Esophagus (tissue), 2 donors: ENCODE data around the gene PAM16. TPM values are rescaled to one million over a fixed set of nuclear protein-coding genes. Genes with fewer than 3 reads are reported as not detected.

Experiments
- H3K27ac ChIP-seq, 2 donors: one replicate each; pipeline ENCODE4 v1.5.1; 2013; ENCODE audit warnings: low read depth in 2 of 2, mild to moderate bottlenecking in 2 of 2, inconsistent platforms in 1 of 2, low read length in 1 of 2, moderate library complexity in 1 of 2
- H3K27me3 ChIP-seq, 2 donors: one replicate each; pipeline ENCODE4 v1.6.1; 2013; ENCODE audit warnings: low read length in 2 of 2, control low read depth in 1 of 2, mild to moderate bottlenecking in 1 of 2; ENCODE audit not compliant: insufficient read depth in 2 of 2, control insufficient read depth in 1 of 2
- H3K36me3 ChIP-seq, 2 donors: one replicate each; pipeline ENCODE4 v1.6.1; 2013; ENCODE audit warnings: low read length in 1 of 2; ENCODE audit not compliant: control insufficient read depth in 2 of 2, insufficient read depth in 2 of 2
- H3K4me1 ChIP-seq, 2 donors: one replicate each; pipeline ENCODE4 v1.6.1; 2013; ENCODE audit warnings: low read length in 1 of 2; ENCODE audit not compliant: control insufficient read depth in 2 of 2, insufficient read depth in 2 of 2
- H3K4me3 ChIP-seq, 2 donors: one replicate each; pipeline ENCODE4 v1.5.1; 2013; ENCODE audit warnings: low read length in 2 of 2, mild to moderate bottlenecking in 2 of 2, low read depth in 1 of 2, moderate library complexity in 1 of 2
- H3K9me3 ChIP-seq, 2 donors: one replicate each; pipeline ENCODE4 v1.6.1; 2013; ENCODE audit warnings: mild to moderate bottlenecking in 2 of 2, low read depth in 1 of 2, low read length in 1 of 2, moderate library complexity in 1 of 2; ENCODE audit not compliant: control insufficient read depth in 2 of 2, insufficient read depth in 1 of 2
- WGBS, 2 donors: extraction: QIAGEN DNeasy Blood & Tissue Kit; methylation state at CpG; one replicate each; pipeline ENCODE4 v1.1.7; 2013; 5-methylcytosine and 5-hydroxymethylcytosine counted together
- polyA plus RNA-seq, 2 donors: library from polyadenylated mRNA; stranded (reverse); fragments of 200-250 nt; gene quantifications; one replicate each; pipeline ENCODE4 v1.2.3, GENCODE V29; 2013
- donor health status: healthy with polysubstance abuse.
- donor health status: Bipolar disorder and iron deficiency.

The PAM16 gene
- polyA plus RNA-seq, 2 donors = 48.2 to 86.1 TPM

- no peak overlapping the region for H3K4me3 ChIP-seq
- 88 to 89% methylated on average over 18 of the region's 18 CpGs for WGBS, 2 donors
- no peak overlapping the region for H3K27ac ChIP-seq
- H3K4me1 ChIP-seq = peaks cover 3 to 14% of the 10 kb centered on the region in 2 donors
- H3K9me3 ChIP-seq = no peaks in the 10 kb centered on the region
- peaks cover 0 to 16% of the 10 kb centered on the region in 2 donors for H3K36me3 ChIP-seq
- no peaks in the 10 kb centered on the region for H3K27me3 ChIP-seq
Measured at GRCh38 chr16:4390266-4391260, 39.4 kb upstream of the PAM16 start.

DNA sequence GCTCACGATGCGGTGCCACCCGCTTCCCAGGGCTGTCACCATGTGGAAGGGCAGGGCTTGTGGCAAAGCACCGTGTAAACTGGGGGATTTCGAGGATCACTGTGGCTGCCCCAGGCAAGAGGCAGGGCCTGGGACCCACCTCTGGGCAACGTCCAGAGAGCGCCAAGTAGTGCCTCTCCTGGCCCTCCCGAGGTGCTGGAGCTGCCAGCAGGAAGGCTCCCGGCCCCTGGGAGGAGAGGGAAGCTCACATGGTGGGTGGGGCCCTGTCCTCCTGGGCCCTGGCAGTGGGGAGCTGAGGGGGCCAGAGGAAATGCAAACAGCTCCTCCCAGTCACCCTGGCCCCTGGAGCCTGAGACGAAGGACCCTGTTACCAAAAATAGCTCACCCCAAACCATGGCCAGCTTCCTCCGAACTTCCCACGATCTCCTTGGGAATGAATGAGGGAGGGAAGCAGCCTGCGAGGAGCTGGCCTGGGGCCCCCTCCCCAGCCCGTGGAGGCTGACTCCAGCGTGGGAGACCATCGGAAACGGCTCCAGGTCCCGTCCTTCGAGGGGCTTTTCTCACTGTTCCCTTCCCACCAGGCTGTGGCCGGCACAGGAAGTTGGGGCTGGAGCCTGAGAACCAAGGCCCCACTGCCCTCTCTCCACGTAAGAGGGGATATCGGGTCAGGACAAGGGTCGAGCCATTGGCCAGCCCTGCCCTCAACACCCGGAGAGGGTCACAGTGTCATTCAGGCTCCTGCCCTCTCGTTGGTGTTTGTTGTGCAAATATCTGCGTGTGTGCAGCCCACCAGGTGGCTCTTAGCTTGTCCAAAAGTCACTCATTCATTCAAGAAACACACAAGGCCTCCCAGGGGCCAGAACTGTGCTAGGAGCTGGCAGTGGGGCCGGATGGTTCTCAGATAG is 38.2 kb upstream of the PAM16 start:
- no peaks in the 10 kb centered on the region for H3K27me3 ChIP-seq
- WGBS, 2 donors = 74 to 76% methylated on average over 24 to 27 of the region's 27 CpGs
- H3K4me1 ChIP-seq = peaks cover 3 to 15% of the 10 kb centered on the region in 2 donors
- no peak overlapping the region for H3K27ac ChIP-seq
- peaks cover 0 to 17% of the 10 kb centered on the region in 2 donors for H3K36me3 ChIP-seq
- no peaks in the 10 kb centered on the region for H3K9me3 ChIP-seq
- H3K4me3 ChIP-seq = no peak overlapping the region

GRCh38 chr16:4388271-4389021 is 37.3 kb upstream of the PAM16 start:
- 82 to 84% methylated on average over 19 of the region's 19 CpGs for WGBS, 2 donors
- Histone ChIP-seq H3K4me3 (no peak overlapping the region), H3K27me3 (no peaks in the 10 kb centered on the region), H3K27ac (peak overlapping the region; percentile 22 to 33), H3K4me1 (peaks cover 3 to 17% of the 10 kb centered on the region in 2 donors), H3K9me3 (no peaks in the 10 kb centered on the region), H3K36me3 (peaks cover 0 to 25% of the 10 kb centered on the region in 2 donors)

GRCh38 chr16:4387781-4388180 is 36.7 kb upstream of the PAM16 start:
- Histone ChIP-seq H3K36me3 (peaks cover 3 to 30% of the 10 kb centered on the region in 2 donors), H3K4me1 (peaks cover 3 to 12% of the 10 kb centered on the region in 2 donors), H3K9me3 (no peaks in the 10 kb centered on the region), H3K27me3 (no peaks in the 10 kb centered on the region), H3K4me3 (no peak overlapping the region), H3K27ac (no peak overlapping the region)
- 93 to 95% methylated on average over 20 of the region's 20 CpGs for WGBS, 2 donors

DNA sequence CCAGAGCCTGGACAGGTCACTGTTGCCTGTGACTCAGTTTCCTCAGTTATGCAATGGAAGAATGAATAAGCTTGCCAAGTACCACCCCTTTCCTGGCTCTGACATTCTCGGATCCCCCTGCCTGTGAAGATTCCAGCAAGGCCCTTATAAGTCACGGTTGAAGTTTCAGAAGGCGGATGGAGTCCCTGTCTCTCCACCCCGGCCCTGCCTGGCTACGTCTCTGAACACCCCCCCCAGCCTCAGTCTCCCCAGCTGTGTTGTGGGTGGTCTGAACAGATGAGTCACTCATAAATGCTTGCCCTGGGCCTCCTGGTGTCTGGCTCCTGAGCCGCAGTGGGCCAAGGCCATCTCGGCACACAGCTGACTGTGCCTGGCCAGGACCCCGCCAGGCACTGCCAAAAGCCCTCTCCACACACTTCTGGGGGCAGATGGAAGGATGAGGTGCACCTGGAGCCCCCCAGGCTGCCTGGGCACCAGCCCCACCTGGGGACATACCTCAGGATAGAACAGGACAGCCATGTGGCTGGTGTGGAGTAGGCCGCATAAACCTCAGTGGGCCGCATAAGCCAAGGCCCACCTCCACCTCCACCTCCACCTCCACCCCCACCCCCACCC is 35.9 kb upstream of the PAM16 start:
- no peak overlapping the region for H3K4me3 ChIP-seq
- peaks cover 7 to 37% of the 10 kb centered on the region in 2 donors for H3K36me3 ChIP-seq
- no peak overlapping the region for H3K27ac ChIP-seq
- H3K27me3 ChIP-seq = no peaks in the 10 kb centered on the region
- H3K9me3 ChIP-seq = no peaks in the 10 kb centered on the region
- whole genome bisulfite sequencing, 2 donors = 77 to 81% methylated on average over 8 to 10 of the region's 10 CpGs
- peaks cover 3 to 6% of the 10 kb centered on the region in 2 donors for H3K4me1 ChIP-seq

GRCh38 chr16:4386451-4386805 is 35.3 kb upstream of the PAM16 start:
- peak overlapping the region in 1 of 2 donors; percentile 39 for H3K27ac ChIP-seq
- 67 to 68% methylated on average over 8 of the region's 8 CpGs for WGBS, 2 donors
- peaks cover 3 to 6% of the 10 kb centered on the region in 2 donors for H3K4me1 ChIP-seq
- no peaks in the 10 kb centered on the region for H3K9me3 ChIP-seq
- H3K27me3 ChIP-seq = no peaks in the 10 kb centered on the region
- H3K4me3 ChIP-seq = no peak overlapping the region
- peaks cover 7 to 42% of the 10 kb centered on the region in 2 donors for H3K36me3 ChIP-seq

- Histone ChIP-seq H3K27ac (no peak overlapping the region), H3K27me3 (no peaks in the 10 kb centered on the region), H3K36me3 (peaks cover 7 to 46% of the 10 kb centered on the region in 2 donors), H3K4me1 (peaks cover 3 to 6% of the 10 kb centered on the region in 2 donors), H3K4me3 (no peak overlapping the region), H3K9me3 (no peaks in the 10 kb centered on the region)
- WGBS, 2 donors = 78 to 81% methylated on average over 11 of the region's 11 CpGs
Measured at GRCh38 chr16:4385789-4386450, 34.8 kb upstream of the PAM16 start.

- Histone ChIP-seq H3K4me1 (peaks cover 3 to 8% of the 10 kb centered on the region in 2 donors), H3K27ac (no peak overlapping the region), H3K27me3 (no peaks in the 10 kb centered on the region), H3K4me3 (no peak overlapping the region), H3K36me3 (peaks cover 7 to 47% of the 10 kb centered on the region in 2 donors), H3K9me3 (no peaks in the 10 kb centered on the region)
- WGBS, 2 donors = 80 to 87% methylated on average over 19 to 20 of the region's 20 CpGs
Measured at GRCh38 chr16:4385066-4385788, 34.1 kb upstream of the PAM16 start.
